ENCODE measurements around the gene RAPGEF2. TPM values are rescaled to one million over a fixed set of nuclear protein-coding genes. Genes with fewer than 3 reads are reported as not detected.

RAPGEF2 gene
- total RNA-seq, 1 experiment from 2014 or later: 17.6 TPM

GRCh38 chr4:159353422-159354116 lies 250.7 kb downstream of the RAPGEF2 start:
- BruUV-seq (replicated peaks): no TSS peak
- no peak overlapping the region for H3K27ac ChIP-seq (ENCODE audit: low read length)
- no peaks in the 10 kb centered on the region for H3K9me3 ChIP-seq (ENCODE audit: control insufficient read depth, insufficient read depth, low read depth, low read length)
- H3K4me1 ChIP-seq (ENCODE audit: control insufficient read depth, insufficient read depth, low read length): no peaks in the 10 kb centered on the region
- intact Hi-C loops (cut with micrococcal nuclease; ENCODE audit: unreplicated experiment) (no loop called here), in situ Hi-C loops (cut with HindIII; ENCODE audit: low pct_unique_long_range_greater_than_20kb, low sequenced_read_pairs) (no loop called here)
- H3K36me3 ChIP-seq (ENCODE audit: control insufficient read depth, insufficient read depth, low read length): no peaks in the 10 kb centered on the region
- ATAC-seq: no peak
- no peak for TF ChIP-seq SIN3A (IDR thresholded peaks at IDR 0.05; ENCODE audit: borderline replicate concordance, insufficient read depth, low read depth, low read length)
- TF ChIP-seq, protein P1, sequence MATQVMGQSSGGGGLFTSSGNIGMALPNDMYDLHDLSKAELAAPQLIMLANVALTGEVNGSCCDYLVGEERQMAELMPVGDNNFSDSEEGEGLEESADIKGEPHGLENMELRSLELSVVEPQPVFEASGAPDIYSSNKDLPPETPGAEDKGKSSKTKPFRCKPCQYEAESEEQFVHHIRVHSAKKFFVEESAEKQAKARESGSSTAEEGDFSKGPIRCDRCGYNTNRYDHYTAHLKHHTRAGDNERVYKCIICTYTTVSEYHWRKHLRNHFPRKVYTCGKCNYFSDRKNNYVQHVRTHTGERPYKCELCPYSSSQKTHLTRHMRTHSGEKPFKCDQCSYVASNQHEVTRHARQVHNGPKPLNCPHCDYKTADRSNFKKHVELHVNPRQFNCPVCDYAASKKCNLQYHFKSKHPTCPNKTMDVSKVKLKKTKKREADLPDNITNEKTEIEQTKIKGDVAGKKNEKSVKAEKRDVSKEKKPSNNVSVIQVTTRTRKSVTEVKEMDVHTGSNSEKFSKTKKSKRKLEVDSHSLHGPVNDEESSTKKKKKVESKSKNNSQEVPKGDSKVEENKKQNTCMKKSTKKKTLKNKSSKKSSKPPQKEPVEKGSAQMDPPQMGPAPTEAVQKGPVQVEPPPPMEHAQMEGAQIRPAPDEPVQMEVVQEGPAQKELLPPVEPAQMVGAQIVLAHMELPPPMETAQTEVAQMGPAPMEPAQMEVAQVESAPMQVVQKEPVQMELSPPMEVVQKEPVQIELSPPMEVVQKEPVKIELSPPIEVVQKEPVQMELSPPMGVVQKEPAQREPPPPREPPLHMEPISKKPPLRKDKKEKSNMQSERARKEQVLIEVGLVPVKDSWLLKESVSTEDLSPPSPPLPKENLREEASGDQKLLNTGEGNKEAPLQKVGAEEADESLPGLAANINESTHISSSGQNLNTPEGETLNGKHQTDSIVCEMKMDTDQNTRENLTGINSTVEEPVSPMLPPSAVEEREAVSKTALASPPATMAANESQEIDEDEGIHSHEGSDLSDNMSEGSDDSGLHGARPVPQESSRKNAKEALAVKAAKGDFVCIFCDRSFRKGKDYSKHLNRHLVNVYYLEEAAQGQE (IDR thresholded peaks at IDR 0.05; ENCODE audit: insufficient read depth in 1 of 2, low read depth in 2 of 2, low read length in 1 of 2): no peak
- no peak for TF ChIP-seq POLR2AphosphoS5 (IDR thresholded peaks at IDR 0.05; ENCODE audit: low read depth, low read length)
- TF ChIP-seq TCF7L2 (IDR thresholded peaks at IDR 0.05; ENCODE audit: low read depth, low read length): no peak
- no peak for TF ChIP-seq CTCF (IDR thresholded peaks at IDR 0.05)
- POLR2A ChIA-PET: no interaction called here
- DNase-seq (ENCODE audit: low read depth, low spot score): no peak
- CTCF ChIA-PET: no interaction called here
- no peaks in the 10 kb centered on the region for H3K27me3 ChIP-seq (ENCODE audit: control insufficient read depth, insufficient read depth, low read length)
- H3K4me3 ChIP-seq (ENCODE audit: low read depth in 2 of 2, low read length in 2 of 2): no peak overlapping the region

DNA sequence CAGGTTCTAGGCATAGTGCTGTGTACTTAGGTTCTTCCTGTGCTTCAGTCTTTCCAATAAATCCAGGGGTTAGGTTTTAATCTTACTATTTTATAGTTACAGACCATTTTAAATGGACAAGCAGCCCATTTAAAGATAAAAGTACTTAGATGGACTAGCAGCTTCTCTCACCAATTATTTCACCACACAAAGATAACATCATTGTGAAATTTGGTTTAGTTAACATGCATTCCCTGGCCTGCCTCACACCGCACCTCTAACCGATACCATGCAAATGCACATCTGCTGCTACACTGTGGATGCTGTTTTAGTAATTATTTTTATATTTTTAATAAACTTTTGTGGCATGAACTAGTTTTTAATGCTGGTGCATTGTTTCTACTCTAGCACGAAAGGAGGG lies 252.6 kb downstream of the RAPGEF2 start:
- TF ChIP-seq SIN3A (IDR thresholded peaks at IDR 0.05; ENCODE audit: borderline replicate concordance, insufficient read depth, low read depth, low read length) (no peak), TCF7L2 (IDR thresholded peaks at IDR 0.05; ENCODE audit: low read depth, low read length) (no peak), CTCF (IDR thresholded peaks at IDR 0.05) (no peak), POLR2AphosphoS5 (IDR thresholded peaks at IDR 0.05; ENCODE audit: low read depth, low read length) (no peak)
- TF ChIP-seq, protein P1 (IDR thresholded peaks at IDR 0.05; ENCODE audit: insufficient read depth in 1 of 2, low read depth in 2 of 2, low read length in 1 of 2): no peak
- Histone ChIP-seq H3K27ac (ENCODE audit: low read length) (no peak overlapping the region), H3K36me3 (ENCODE audit: control insufficient read depth, insufficient read depth, low read length) (no peaks in the 10 kb centered on the region; the same call in 1 of the 2 replicates), H3K4me1 (ENCODE audit: control insufficient read depth, insufficient read depth, low read length) (no peaks in the 10 kb centered on the region), H3K4me3 (ENCODE audit: low read depth in 2 of 2, low read length in 2 of 2) (no peak overlapping the region), H3K9me3 (ENCODE audit: control insufficient read depth, insufficient read depth, low read depth, low read length) (no peaks in the 10 kb centered on the region), H3K27me3 (ENCODE audit: control insufficient read depth, insufficient read depth, low read length) (no peaks in the 10 kb centered on the region)
- in situ Hi-C loops (cut with HindIII; ENCODE audit: low pct_unique_long_range_greater_than_20kb, low sequenced_read_pairs): no loop called here
- POLR2A ChIA-PET: no interaction called here
- DNase-seq (ENCODE audit: low read depth, low spot score): no peak
- CTCF ChIA-PET: no interaction called here
- intact Hi-C loops (cut with micrococcal nuclease; ENCODE audit: unreplicated experiment): no loop called here
- BruUV-seq (replicated peaks): no TSS peak
- no peak for ATAC-seq

All from Panc1 (cell line).